Measurements from ENCODE around the gene NPPB.

DNA sequence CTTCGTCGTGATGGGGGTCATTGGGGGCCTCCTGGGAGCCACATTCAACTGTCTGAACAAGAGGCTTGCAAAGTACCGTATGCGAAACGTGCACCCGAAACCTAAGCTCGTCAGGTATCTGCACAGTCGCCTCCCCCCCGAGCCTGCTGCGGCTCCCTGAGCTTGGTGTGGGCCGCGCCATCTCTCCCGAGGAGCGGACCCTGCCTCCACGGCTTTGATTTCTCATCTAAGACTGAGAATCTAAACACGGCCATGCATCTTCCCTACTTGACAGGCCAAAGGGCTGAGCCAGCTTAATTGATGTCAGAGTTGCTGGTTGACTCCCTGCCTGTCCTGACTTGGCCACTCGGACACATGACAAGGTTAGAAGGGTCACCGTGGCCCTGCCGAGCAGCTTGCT is 30.2 kb downstream of the NPPB start:
- TF ChIP-seq, protein P1, sequence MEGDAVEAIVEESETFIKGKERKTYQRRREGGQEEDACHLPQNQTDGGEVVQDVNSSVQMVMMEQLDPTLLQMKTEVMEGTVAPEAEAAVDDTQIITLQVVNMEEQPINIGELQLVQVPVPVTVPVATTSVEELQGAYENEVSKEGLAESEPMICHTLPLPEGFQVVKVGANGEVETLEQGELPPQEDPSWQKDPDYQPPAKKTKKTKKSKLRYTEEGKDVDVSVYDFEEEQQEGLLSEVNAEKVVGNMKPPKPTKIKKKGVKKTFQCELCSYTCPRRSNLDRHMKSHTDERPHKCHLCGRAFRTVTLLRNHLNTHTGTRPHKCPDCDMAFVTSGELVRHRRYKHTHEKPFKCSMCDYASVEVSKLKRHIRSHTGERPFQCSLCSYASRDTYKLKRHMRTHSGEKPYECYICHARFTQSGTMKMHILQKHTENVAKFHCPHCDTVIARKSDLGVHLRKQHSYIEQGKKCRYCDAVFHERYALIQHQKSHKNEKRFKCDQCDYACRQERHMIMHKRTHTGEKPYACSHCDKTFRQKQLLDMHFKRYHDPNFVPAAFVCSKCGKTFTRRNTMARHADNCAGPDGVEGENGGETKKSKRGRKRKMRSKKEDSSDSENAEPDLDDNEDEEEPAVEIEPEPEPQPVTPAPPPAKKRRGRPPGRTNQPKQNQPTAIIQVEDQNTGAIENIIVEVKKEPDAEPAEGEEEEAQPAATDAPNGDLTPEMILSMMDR (conservative IDR thresholded peaks at IDR 0.05; ENCODE audit: low read length): no peak
- TF ChIP-seq EZH2phosphoT487 (IDR thresholded peaks at IDR 0.05; ENCODE audit: borderline replicate concordance, low read depth, low read length): no peak

All from OCI-LY7 (cell line).